ENCODE measurements around the gene COG7.

DNA sequence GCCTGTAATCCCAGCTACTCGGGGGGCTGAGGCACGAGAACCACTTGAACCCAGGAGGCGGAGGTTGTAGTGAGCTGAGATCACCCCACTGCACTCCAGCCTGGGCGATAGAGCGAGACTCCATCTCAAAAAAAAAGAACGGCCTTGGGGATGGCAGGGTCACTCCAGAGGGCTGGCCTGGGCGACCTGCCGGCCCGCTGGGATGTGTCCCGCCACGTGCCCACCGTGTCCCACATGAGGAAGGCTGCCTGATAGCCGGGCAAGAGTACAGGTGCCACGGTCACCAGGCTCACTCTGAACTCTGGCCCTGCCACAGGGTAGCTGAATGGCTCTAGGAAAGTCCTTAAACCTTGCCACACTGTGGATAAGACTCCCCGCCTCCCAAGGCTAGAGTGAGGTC lies 67.5 kb downstream of the COG7 start:
- TF ChIP-seq CTCF (conservative IDR thresholded peaks at IDR 0.05; ENCODE audit: low read length) = no peak
- no peak for TF ChIP-seq EZH2phosphoT487 (IDR thresholded peaks at IDR 0.05; ENCODE audit: borderline replicate concordance)

Measured in Loucy (cell line).